T-helper 1 cell (primary cell): ENCODE measurements around the gene MRPS21.
A peak's percentile ranks its signal among the peaks of the same experiment; 100 is the strongest.

Source experiments
- DNase-seq, 5 donors: peaks; one replicate each; pipeline ENCODE4 v3.0.0-alpha.2; 2012 to 2020
- total RNA-seq, 4 donors: gene quantifications; one replicate each; lab custom pipeline; 2026; lab: John Stamatoyannopoulos, UW

The MRPS21 gene
- 34.3 to 49.7 (median 43.1) reads per million in 4 donors for total RNA-seq

- peak; percentile 65 to 89 (median 80) for DNase-seq
Measured at GRCh38 chr1:150293433-150294253, at the start of gene MRPS21. Gene MRPS21 (plus strand): TSS chr1:150293861. CDS start chr1:150294367, 506 bp downstream.

- no peak for DNase-seq
Measured at GRCh38 chr1:150249936-150250335, 43.7 kb upstream of the MRPS21 start.

- no peak for DNase-seq
Measured at GRCh38 chr1:150256198-150256553, 37.5 kb upstream of the MRPS21 start.

- no peak for DNase-seq
Measured at GRCh38 chr1:150256554-150257341, 36.9 kb upstream of the MRPS21 start.

GRCh38 chr1:150257624-150258585 lies 35.8 kb upstream of the MRPS21 start, which contains the start of gene CA14:
Gene CA14 (plus strand): TSS chr1:150257774. CDS start chr1:150258129, 355 bp downstream.
- DNase-seq, result no peak

- DNase-seq, result no peak
Measured at GRCh38 chr1:150259217-150259616, 34.4 kb upstream of the MRPS21 start.

- no peak for DNase-seq
Measured at GRCh38 chr1:150259758-150260669, 33.6 kb upstream of the MRPS21 start.

- DNase-seq, result no peak
Measured at GRCh38 chr1:150261367-150261766, 32.3 kb upstream of the MRPS21 start.

GRCh38 chr1:150262388-150263320 lies 31.0 kb upstream of the MRPS21 start:
- no peak for DNase-seq

GRCh38 chr1:150263549-150263948 lies 30.1 kb upstream of the MRPS21 start:
- no peak for DNase-seq

GRCh38 chr1:150267896-150268295 lies 25.8 kb upstream of the MRPS21 start:
- no peak for DNase-seq

GRCh38 chr1:150268340-150268704 lies 25.3 kb upstream of the MRPS21 start:
- peak in 4 of 5 donors; percentile 36 to 46 (median 38) for DNase-seq

- DNase-seq, result peak; percentile 82 to 95 (median 88)
Measured at GRCh38 chr1:150268705-150269403, 24.8 kb upstream of the MRPS21 start, which contains the start of gene APH1A. Gene APH1A (minus strand): TSS chr1:150269016. CDS start chr1:150268810, 206 bp downstream.

- DNase-seq, result no peak
Measured at GRCh38 chr1:150269451-150269850, 24.2 kb upstream of the MRPS21 start.

GRCh38 chr1:150271291-150271959 lies 22.2 kb upstream of the MRPS21 start:
- DNase-seq, result no peak

- no peak for DNase-seq
Measured at GRCh38 chr1:150273311-150273710, 20.4 kb upstream of the MRPS21 start.

GRCh38 chr1:150280138-150280707 lies 13.4 kb upstream of the MRPS21 start:
- no peak for DNase-seq

GRCh38 chr1:150281221-150281757 lies 12.4 kb upstream of the MRPS21 start:
- DNase-seq, result peak in 4 of 5 donors; percentile 31 to 52 (median 40)
